IMR-90 (cell line): Measurements from ENCODE around the gene MARVELD2. TPM values are rescaled to one million over a fixed set of nuclear protein-coding genes. Genes with fewer than 3 reads are reported as not detected.
"Not testable (repeated sequence)": the region's sequence is repeated elsewhere in the genome, so short reads cannot be mapped to it uniquely, and the experiment has no call there.

Experiments
- ATAC-seq: fragments of 200-7000 bp; cut with Tn5 transposase; 2 replicates; pipeline ENCODE4 v1.9.1; 2020; ENCODE audit warnings: low read depth, mild to moderate bottlenecking, moderate library complexity
- BruUV-seq: library from RNA; stranded (reverse); fragments of 400-500 nt; replicated peaks from 2 replicates; lab custom pipeline; 2021; lab: Mats Ljungman, UMichigan
- CTCF ChIA-PET: fragments of 300-600 bp; formaldehyde crosslinking; extraction: SDS; loops from one replicate; lab custom pipeline; 2021; ENCODE audit warnings: antibody characterized with exemption; lab: Yijun Ruan, JAX
- POLR2A ChIA-PET: fragments of 300-600 bp; sonication (Branson Sonifier 250); formaldehyde crosslinking; loops from one replicate; lab custom pipeline; 2022; ENCODE audit warnings: antibody characterized with exemption; ENCODE audit not compliant: unreplicated experiment; lab: Charles Lee
- DNase-seq: peaks from one replicate; pipeline ENCODE4 v3.0.0; 2013
- H2AFZ ChIP-seq: replicated peaks from 2 replicates; pipeline ENCODE3; 2013; ENCODE audit warnings: low read length, mild to moderate bottlenecking; ENCODE audit not compliant: poor library complexity
- H2AK5ac ChIP-seq: 2 replicates; pipeline ENCODE4 v1.6.1; 2013; ENCODE audit warnings: low read depth, low read length, inconsistent platforms
- H2AK9ac ChIP-seq: replicated peaks from 2 replicates; pipeline ENCODE3; 2013; ENCODE audit warnings: mild to moderate bottlenecking, low read depth, low read length, moderate library complexity; ENCODE audit not compliant: poor library complexity
- H2BK120ac ChIP-seq: 2 replicates; pipeline ENCODE4 v1.6.1; 2013; ENCODE audit warnings: low read depth, low read length, inconsistent platforms
- H2BK15ac ChIP-seq: 3 replicates; pipeline ENCODE4 v1.6.1; 2013; ENCODE audit warnings: low read depth, low read length, inconsistent platforms
- H2BK20ac ChIP-seq: 2 replicates; pipeline ENCODE4 v1.6.1; 2013; ENCODE audit warnings: low read depth, mild to moderate bottlenecking, inconsistent platforms, low read length, moderate library complexity
- H2BK5ac ChIP-seq: 2 replicates; pipeline ENCODE4 v1.6.1; 2013; ENCODE audit warnings: mild to moderate bottlenecking, low read depth, low read length, inconsistent platforms; ENCODE audit not compliant: poor library complexity, severe bottlenecking
- H3K14ac ChIP-seq: replicated peaks from 2 replicates; pipeline ENCODE4 v1.6.1; 2013; ENCODE audit warnings: low read depth, low read length, inconsistent platforms
- H3K18ac ChIP-seq: 2 replicates; pipeline ENCODE4 v1.6.1; 2013; ENCODE audit warnings: low read depth, low read length, control low read depth
- H3K23ac ChIP-seq: 2 replicates; pipeline ENCODE4 v1.6.1; 2013; ENCODE audit warnings: low read depth, low read length, inconsistent platforms
- H3K27ac ChIP-seq: 2 replicates; pipeline ENCODE4 v1.5.1; 2013; ENCODE audit warnings: mild to moderate bottlenecking, control low read depth, low read length; ENCODE audit not compliant: insufficient read depth
- H3K27me3 ChIP-seq: 2 replicates; pipeline ENCODE4 v1.6.1; 2013; ENCODE audit warnings: low read length; ENCODE audit not compliant: control insufficient read depth, insufficient read depth
- H3K36me3 ChIP-seq: 2 replicates; pipeline ENCODE4 v1.6.1; 2013; ENCODE audit warnings: low read length, mixed read lengths; ENCODE audit not compliant: control insufficient read depth, insufficient read depth
- H3K4ac ChIP-seq: 2 replicates; pipeline ENCODE4 v1.6.1; 2013; ENCODE audit warnings: low read depth, low read length, inconsistent platforms
- H3K4me1 ChIP-seq: 2 replicates; pipeline ENCODE4 v1.6.1; 2013; ENCODE audit warnings: low read length, mixed read lengths; ENCODE audit not compliant: control insufficient read depth, insufficient read depth
- H3K4me2 ChIP-seq: 2 replicates; pipeline ENCODE4 v1.6.1; 2013; ENCODE audit warnings: low read depth, mild to moderate bottlenecking, control low read depth, low read length, moderate library complexity
- H3K4me3 ChIP-seq: 2 replicates; pipeline ENCODE4 v1.5.1; 2013; ENCODE audit warnings: low read depth, mild to moderate bottlenecking, control low read depth, low read length, moderate library complexity; ENCODE audit not compliant: insufficient read depth
- H3K56ac ChIP-seq: 2 replicates; pipeline ENCODE4 v1.6.1; 2013; ENCODE audit warnings: low read length, inconsistent platforms; ENCODE audit not compliant: insufficient read depth; ENCODE audit errors: extremely low read depth
- H3K79me1 ChIP-seq, 2 experiments: 2 replicates each; pipeline ENCODE4 v1.6.1; 2013; ENCODE audit warnings: low read length in 2 of 2, inconsistent platforms in 1 of 2, low read depth in 1 of 2
- H3K9ac ChIP-seq: 2 replicates; pipeline ENCODE4 v1.6.1; 2013; ENCODE audit warnings: low read depth, low read length, control low read depth
- H3K9me1 ChIP-seq: 2 replicates; pipeline ENCODE4 v1.6.1; 2013; ENCODE audit warnings: low read length, inconsistent platforms; ENCODE audit not compliant: insufficient read depth
- H3K9me3 ChIP-seq: 2 replicates; pipeline ENCODE4 v1.6.1; 2013; ENCODE audit warnings: low read length; ENCODE audit not compliant: control insufficient read depth, insufficient read depth
- H4K20me1 ChIP-seq: 2 replicates; pipeline ENCODE4 v1.6.1; 2013; ENCODE audit warnings: low read length, inconsistent platforms; ENCODE audit not compliant: insufficient read depth
- H4K5ac ChIP-seq: 2 replicates; pipeline ENCODE4 v1.6.1; 2013; ENCODE audit warnings: mild to moderate bottlenecking, low read depth, low read length, control low read depth
- H4K8ac ChIP-seq, 2 experiments: 2 replicates each; pipeline ENCODE4 v1.6.1; 2013; ENCODE audit warnings: low read depth in 2 of 2, low read length in 2 of 2, control low read depth in 1 of 2, inconsistent platforms in 1 of 2
- H4K91ac ChIP-seq: 2 replicates; pipeline ENCODE4 v1.6.1; 2013; ENCODE audit warnings: low read depth, low read length, inconsistent platforms; ENCODE audit not compliant: insufficient read depth
- FOS ChIP-seq: fragments of 150-350 bp; IDR thresholded peaks from 2 replicates; pipeline ENCODE4 v1.6.1; 2016; ENCODE audit warnings: low read depth, low read length
- MAFK ChIP-seq: IDR thresholded peaks from 2 replicates; pipeline ENCODE4 v1.6.1; 2012; ENCODE audit warnings: low read depth, low read length, improper control_type of control experiment
- POLR2A ChIP-seq: IDR thresholded peaks from 2 replicates; pipeline ENCODE4 v1.6.1; 2012; ENCODE audit warnings: mild to moderate bottlenecking, low read depth, low read length
- RFX5 ChIP-seq: IDR thresholded peaks from 2 replicates; pipeline ENCODE4 v1.8.0; 2012; ENCODE audit warnings: low read depth, mild to moderate bottlenecking, low read length, moderate library complexity
- WGBS, 2 experiments: methylation state at CpG; one replicate each; pipeline versions ENCODE4 v1.1.5 to v1.1.7; 2013; ENCODE audit warnings: missing lambda C conversion rate in 2 of 2; ENCODE audit not compliant: insufficient read length in 1 of 2; ENCODE audit errors: extremely low coverage in 2 of 2; 5-methylcytosine and 5-hydroxymethylcytosine counted together
- dilution Hi-C: fragments of 300-500 bp; cut with HindIII; formaldehyde crosslinking; loops from one replicate; pipeline ENCODE4 v1.14.3; 2018; ENCODE audit warnings: low sequenced_read_pairs; ENCODE audit not compliant: unreplicated experiment
- in situ Hi-C: fragments of 300-500 bp; cut with MboI; formaldehyde crosslinking; loops from 3 replicates; pipeline ENCODE4 v1.14.3; 2019; ENCODE audit warnings: low sequenced_read_pairs, inconsistent platforms, mixed read lengths
- intact Hi-C: fragments of 100-400 bp; cut with micrococcal nuclease; formaldehyde crosslinking; loops from 2 replicates; pipeline ENCODE4 v1.10.0; 2022
- polyA plus RNA-seq, 3 experiments: library from polyadenylated mRNA; depleted of rRNA; stranded (reverse); fragments of >200 nt; gene quantifications; 2 replicates each; pipeline ENCODE4 v1.2.3, GENCODE V29; 2012; ENCODE audit warnings: low replicate concordance in 1 of 3
- total RNA-seq: library from RNA; depleted of rRNA; stranded (reverse); fragments of >200 nt; gene quantifications from 2 replicates; pipeline ENCODE4 v1.2.3, GENCODE V29; 2012

MARVELD2 gene
- total and polyA plus RNA-seq, 2 of the 4 experiments (the other 2 are of a cell fraction) = 0.51 to 0.54 TPM

- TF ChIP-seq FOS (no peak), MAFK (no peak), RFX5 (no peak), POLR2A (no peak)
Observed at GRCh38 chr5:69468631-69469030, 53.7 kb downstream of the MARVELD2 start (continued).

GRCh38 chr5:69471516-69471915 is 56.6 kb downstream of the MARVELD2 start:
- H2AK9ac ChIP-seq, H2BK5ac ChIP-seq, dilution Hi-C loops, H3K79me1 ChIP-seq, H3K4me1 ChIP-seq, H3K14ac ChIP-seq, CTCF ChIA-PET, H2BK20ac ChIP-seq, H3K9me1 ChIP-seq, H2AFZ ChIP-seq, H4K91ac ChIP-seq, H3K23ac ChIP-seq, intact Hi-C loops, H4K20me1 ChIP-seq, H2BK15ac ChIP-seq, POLR2A ChIA-PET, H3K4me3 ChIP-seq, H3K9ac ChIP-seq, H3K4ac ChIP-seq, H3K27me3 ChIP-seq, BruUV-seq, H2AK5ac ChIP-seq, ATAC-seq, H3K4me2 ChIP-seq, H3K36me3 ChIP-seq, H4K5ac ChIP-seq, DNase-seq, H3K18ac ChIP-seq, H4K8ac ChIP-seq, in situ Hi-C loops, H3K9me3 ChIP-seq, H3K56ac ChIP-seq, H2BK120ac ChIP-seq, H3K27ac ChIP-seq: not testable (repeated sequence)
- WGBS, 2 experiments = 90% methylated on average over 3 of the region's 6 CpGs; no CpG with 5 or more reads in 1 of the 2 experiments

- H3K18ac ChIP-seq, H3K36me3 ChIP-seq, H2BK120ac ChIP-seq, H3K4me2 ChIP-seq, H2AFZ ChIP-seq, H2BK15ac ChIP-seq, intact Hi-C loops, H2BK20ac ChIP-seq, H3K79me1 ChIP-seq, H3K9ac ChIP-seq, in situ Hi-C loops, H4K20me1 ChIP-seq, H2AK9ac ChIP-seq, H3K4me1 ChIP-seq, H2BK5ac ChIP-seq, H3K14ac ChIP-seq, DNase-seq, H3K27me3 ChIP-seq, H3K23ac ChIP-seq, H4K5ac ChIP-seq, H4K8ac ChIP-seq, H3K4me3 ChIP-seq, dilution Hi-C loops, POLR2A ChIA-PET, H3K9me3 ChIP-seq, H2AK5ac ChIP-seq, H3K9me1 ChIP-seq, H3K27ac ChIP-seq, BruUV-seq, H3K4ac ChIP-seq, CTCF ChIA-PET, H3K56ac ChIP-seq, ATAC-seq, H4K91ac ChIP-seq: not testable (repeated sequence)
- no CpG with 5 or more reads among the region's 16 CpGs for WGBS, 2 experiments
Observed at GRCh38 chr5:69472535-69473143, 57.7 kb downstream of the MARVELD2 start.
